IMR-90 (cell line): Measurements from ENCODE around the gene WLS. TPM values are rescaled to one million over a fixed set of nuclear protein-coding genes. Genes with fewer than 3 reads are reported as not detected.
A peak's percentile ranks its signal among the peaks of the same experiment; 100 is the strongest.

Experiments used
- ATAC-seq: fragments of 200-7000 bp; cut with Tn5 transposase; 2 replicates; pipeline ENCODE4 v1.9.1; 2020; ENCODE audit warnings: low read depth, mild to moderate bottlenecking, moderate library complexity
- BruUV-seq: library from RNA; stranded (reverse); fragments of 400-500 nt; replicated peaks from 2 replicates; lab custom pipeline; 2021; lab: Mats Ljungman, UMichigan
- CTCF ChIA-PET: fragments of 300-600 bp; formaldehyde crosslinking; extraction: SDS; loops from one replicate; lab custom pipeline; 2021; ENCODE audit warnings: antibody characterized with exemption; lab: Yijun Ruan, JAX
- POLR2A ChIA-PET: fragments of 300-600 bp; sonication (Branson Sonifier 250); formaldehyde crosslinking; loops from one replicate; lab custom pipeline; 2022; ENCODE audit warnings: antibody characterized with exemption; ENCODE audit not compliant: unreplicated experiment; lab: Charles Lee
- DNase-seq: peaks from one replicate; pipeline ENCODE4 v3.0.0; 2013
- H2AFZ ChIP-seq: replicated peaks from 2 replicates; pipeline ENCODE3; 2013; ENCODE audit warnings: low read length, mild to moderate bottlenecking; ENCODE audit not compliant: poor library complexity
- H2AK5ac ChIP-seq: 2 replicates; pipeline ENCODE4 v1.6.1; 2013; ENCODE audit warnings: low read depth, low read length, inconsistent platforms
- H2AK9ac ChIP-seq: replicated peaks from 2 replicates; pipeline ENCODE3; 2013; ENCODE audit warnings: mild to moderate bottlenecking, low read depth, low read length, moderate library complexity; ENCODE audit not compliant: poor library complexity
- H2BK120ac ChIP-seq: 2 replicates; pipeline ENCODE4 v1.6.1; 2013; ENCODE audit warnings: low read depth, low read length, inconsistent platforms
- H2BK15ac ChIP-seq: 3 replicates; pipeline ENCODE4 v1.6.1; 2013; ENCODE audit warnings: low read depth, low read length, inconsistent platforms
- H2BK20ac ChIP-seq: 2 replicates; pipeline ENCODE4 v1.6.1; 2013; ENCODE audit warnings: low read depth, mild to moderate bottlenecking, inconsistent platforms, low read length, moderate library complexity
- H2BK5ac ChIP-seq: 2 replicates; pipeline ENCODE4 v1.6.1; 2013; ENCODE audit warnings: mild to moderate bottlenecking, low read depth, low read length, inconsistent platforms; ENCODE audit not compliant: poor library complexity, severe bottlenecking
- H3K14ac ChIP-seq: replicated peaks from 2 replicates; pipeline ENCODE4 v1.6.1; 2013; ENCODE audit warnings: low read depth, low read length, inconsistent platforms
- H3K18ac ChIP-seq: 2 replicates; pipeline ENCODE4 v1.6.1; 2013; ENCODE audit warnings: low read depth, low read length, control low read depth
- H3K23ac ChIP-seq: 2 replicates; pipeline ENCODE4 v1.6.1; 2013; ENCODE audit warnings: low read depth, low read length, inconsistent platforms
- H3K27ac ChIP-seq: 2 replicates; pipeline ENCODE4 v1.5.1; 2013; ENCODE audit warnings: mild to moderate bottlenecking, control low read depth, low read length; ENCODE audit not compliant: insufficient read depth
- H3K27me3 ChIP-seq: 2 replicates; pipeline ENCODE4 v1.6.1; 2013; ENCODE audit warnings: low read length; ENCODE audit not compliant: control insufficient read depth, insufficient read depth
- H3K36me3 ChIP-seq: 2 replicates; pipeline ENCODE4 v1.6.1; 2013; ENCODE audit warnings: low read length, mixed read lengths; ENCODE audit not compliant: control insufficient read depth, insufficient read depth
- H3K4ac ChIP-seq: 2 replicates; pipeline ENCODE4 v1.6.1; 2013; ENCODE audit warnings: low read depth, low read length, inconsistent platforms
- H3K4me1 ChIP-seq: 2 replicates; pipeline ENCODE4 v1.6.1; 2013; ENCODE audit warnings: low read length, mixed read lengths; ENCODE audit not compliant: control insufficient read depth, insufficient read depth
- H3K4me2 ChIP-seq: 2 replicates; pipeline ENCODE4 v1.6.1; 2013; ENCODE audit warnings: low read depth, mild to moderate bottlenecking, control low read depth, low read length, moderate library complexity
- H3K4me3 ChIP-seq: 2 replicates; pipeline ENCODE4 v1.5.1; 2013; ENCODE audit warnings: low read depth, mild to moderate bottlenecking, control low read depth, low read length, moderate library complexity; ENCODE audit not compliant: insufficient read depth
- H3K56ac ChIP-seq: 2 replicates; pipeline ENCODE4 v1.6.1; 2013; ENCODE audit warnings: low read length, inconsistent platforms; ENCODE audit not compliant: insufficient read depth; ENCODE audit errors: extremely low read depth
- H3K79me1 ChIP-seq, 2 experiments: 2 replicates each; pipeline ENCODE4 v1.6.1; 2013; ENCODE audit warnings: low read length in 2 of 2, inconsistent platforms in 1 of 2, low read depth in 1 of 2
- H3K9ac ChIP-seq: 2 replicates; pipeline ENCODE4 v1.6.1; 2013; ENCODE audit warnings: low read depth, low read length, control low read depth
- H3K9me1 ChIP-seq: 2 replicates; pipeline ENCODE4 v1.6.1; 2013; ENCODE audit warnings: low read length, inconsistent platforms; ENCODE audit not compliant: insufficient read depth
- H3K9me3 ChIP-seq: 2 replicates; pipeline ENCODE4 v1.6.1; 2013; ENCODE audit warnings: low read length; ENCODE audit not compliant: control insufficient read depth, insufficient read depth
- H4K20me1 ChIP-seq: 2 replicates; pipeline ENCODE4 v1.6.1; 2013; ENCODE audit warnings: low read length, inconsistent platforms; ENCODE audit not compliant: insufficient read depth
- H4K5ac ChIP-seq: 2 replicates; pipeline ENCODE4 v1.6.1; 2013; ENCODE audit warnings: mild to moderate bottlenecking, low read depth, low read length, control low read depth
- H4K8ac ChIP-seq, 2 experiments: 2 replicates each; pipeline ENCODE4 v1.6.1; 2013; ENCODE audit warnings: low read depth in 2 of 2, low read length in 2 of 2, control low read depth in 1 of 2, inconsistent platforms in 1 of 2
- H4K91ac ChIP-seq: 2 replicates; pipeline ENCODE4 v1.6.1; 2013; ENCODE audit warnings: low read depth, low read length, inconsistent platforms; ENCODE audit not compliant: insufficient read depth
- BHLHE40 ChIP-seq: fragments of 150-350 bp; IDR thresholded peaks from 2 replicates; pipeline ENCODE4 v1.6.1; 2016; ENCODE audit warnings: mild to moderate bottlenecking, low read depth, low read length
- CEBPB ChIP-seq: IDR thresholded peaks from 2 replicates; pipeline ENCODE4 v1.6.1; 2012; ENCODE audit warnings: low read depth, low read length, improper control_type of control experiment
- CHD1 ChIP-seq: IDR thresholded peaks from 2 replicates; pipeline ENCODE4 v1.6.1; 2012; ENCODE audit warnings: low read depth, low read length, improper control_type of control experiment
- CTCF ChIP-seq: conservative IDR thresholded peaks from 2 replicates; pipeline ENCODE4 v1.5.1; 2012; ENCODE audit warnings: mild to moderate bottlenecking, low read depth, low read length, improper control_type of control experiment
- ELK1 ChIP-seq: fragments of 150-350 bp; IDR thresholded peaks from 2 replicates; pipeline ENCODE4 v1.6.1; 2016; ENCODE audit warnings: low read depth, mild to moderate bottlenecking, low read length, moderate library complexity, borderline replicate concordance
- FOS ChIP-seq: fragments of 150-350 bp; IDR thresholded peaks from 2 replicates; pipeline ENCODE4 v1.6.1; 2016; ENCODE audit warnings: low read depth, low read length
- MAFK ChIP-seq: IDR thresholded peaks from 2 replicates; pipeline ENCODE4 v1.6.1; 2012; ENCODE audit warnings: low read depth, low read length, improper control_type of control experiment
- MAZ ChIP-seq: IDR thresholded peaks from 2 replicates; pipeline ENCODE4 v1.6.1; 2012; ENCODE audit warnings: low read depth, mild to moderate bottlenecking, low read length, improper control_type of control experiment, moderate library complexity, borderline replicate concordance
- MXI1 ChIP-seq: IDR thresholded peaks from 2 replicates; pipeline ENCODE4 v1.6.1; 2012; ENCODE audit warnings: low read depth, mild to moderate bottlenecking, low read length, moderate library complexity, borderline replicate concordance
- NFE2L2 ChIP-seq: fragments of 150-350 bp; IDR thresholded peaks from 2 replicates; pipeline ENCODE4 v1.6.1; 2016; ENCODE audit warnings: low read depth, mild to moderate bottlenecking, low read length
- POLR2A ChIP-seq: IDR thresholded peaks from 2 replicates; pipeline ENCODE4 v1.6.1; 2012; ENCODE audit warnings: mild to moderate bottlenecking, low read depth, low read length
- RAD21 ChIP-seq: IDR thresholded peaks from 2 replicates; pipeline ENCODE4 v1.6.1; 2012; ENCODE audit warnings: low read length, improper control_type of control experiment
- RCOR1 ChIP-seq: IDR thresholded peaks from 2 replicates; pipeline ENCODE4 v1.6.1; 2012; ENCODE audit warnings: mild to moderate bottlenecking, low read length, improper control_type of control experiment; ENCODE audit not compliant: insufficient replicate concordance
- RFX5 ChIP-seq: IDR thresholded peaks from 2 replicates; pipeline ENCODE4 v1.8.0; 2012; ENCODE audit warnings: low read depth, mild to moderate bottlenecking, low read length, moderate library complexity
- SMC3 ChIP-seq: fragments of 150-350 bp; IDR thresholded peaks from 2 replicates; pipeline ENCODE4 v1.6.1; 2016; ENCODE audit warnings: low read depth, mild to moderate bottlenecking, antibody characterized with exemption, low read length, moderate library complexity
- USF2 ChIP-seq: fragments of 150-350 bp; IDR thresholded peaks from 2 replicates; pipeline ENCODE4 v1.6.1; 2017; ENCODE audit warnings: mild to moderate bottlenecking, antibody characterized with exemption, low read length, low read depth
- WGBS, 2 experiments: methylation state at CpG; one replicate each; pipeline versions ENCODE4 v1.1.5 to v1.1.7; 2013; ENCODE audit warnings: missing lambda C conversion rate in 2 of 2; ENCODE audit not compliant: insufficient read length in 1 of 2; ENCODE audit errors: extremely low coverage in 2 of 2; 5-methylcytosine and 5-hydroxymethylcytosine counted together
- dilution Hi-C: fragments of 300-500 bp; cut with HindIII; formaldehyde crosslinking; loops from one replicate; pipeline ENCODE4 v1.14.3; 2018; ENCODE audit warnings: low sequenced_read_pairs; ENCODE audit not compliant: unreplicated experiment
- in situ Hi-C: fragments of 300-500 bp; cut with MboI; formaldehyde crosslinking; loops from 3 replicates; pipeline ENCODE4 v1.14.3; 2019; ENCODE audit warnings: low sequenced_read_pairs, inconsistent platforms, mixed read lengths
- intact Hi-C: fragments of 100-400 bp; cut with micrococcal nuclease; formaldehyde crosslinking; loops from 2 replicates; pipeline ENCODE4 v1.10.0; 2022
- polyA plus RNA-seq, 3 experiments: library from polyadenylated mRNA; depleted of rRNA; stranded (reverse); fragments of >200 nt; gene quantifications; 2 replicates each; pipeline ENCODE4 v1.2.3, GENCODE V29; 2012; ENCODE audit warnings: low replicate concordance in 1 of 3
- total RNA-seq: library from RNA; depleted of rRNA; stranded (reverse); fragments of >200 nt; gene quantifications from 2 replicates; pipeline ENCODE4 v1.2.3, GENCODE V29; 2012

WLS gene
- total and polyA plus RNA-seq, 2 of the 4 experiments (the other 2 are of a cell fraction), result 152 to 157 TPM

- Histone ChIP-seq H2AK9ac (peak overlapping the region; percentile 57), H2AK5ac (peak overlapping the region; percentile 79), H3K4me2 (peak overlapping the region; percentile 77), H3K27ac (peak overlapping the region; percentile 88), H4K8ac (peak overlapping the region; percentile 5 to 63; a peak in 2 of 4 replicates), H3K4me1 (peaks cover 19% of the 10 kb centered on the region), H4K91ac (peak overlapping the region; percentile 92), H4K20me1 (peaks cover 3% of the 10 kb centered on the region; the same call in 1 of the 2 replicates), H2AFZ (peak overlapping the region; percentile 29), H2BK120ac (peak overlapping the region; percentile 69), H3K56ac (peak overlapping the region; percentile 46; the same call in 1 of the 2 replicates), H2BK5ac (peak overlapping the region; percentile 94), H3K27me3 (no peaks in the 10 kb centered on the region), H3K9me3 (no peaks in the 10 kb centered on the region), H3K36me3 (peaks cover 25% of the 10 kb centered on the region), H3K79me1 (peaks cover 0 to 19% of the 10 kb centered on the region in 2 experiments; a peak in 1 of 4 replicates), H3K18ac (peak overlapping the region; percentile 90), H2BK20ac (peak overlapping the region; percentile 90), H3K9ac (peak overlapping the region; percentile 11), H4K5ac (peak overlapping the region; percentile 85), H3K23ac (peak overlapping the region; percentile 94), H2BK15ac (peak overlapping the region; percentile 72; the same call in 2 of the 3 replicates), H3K4me3 (no peak overlapping the region), H3K14ac (peak overlapping the region; percentile 94), H3K4ac (peak overlapping the region; percentile 98), H3K9me1 (peaks cover 22% of the 10 kb centered on the region)
- no TSS peak for BruUV-seq
- ATAC-seq (no peak), DNase-seq (peak; percentile 27)
- POLR2A ChIA-PET, result no interaction called here
- WGBS, 2 experiments, result no CpG with 5 or more reads among the region's 5 CpGs
- in situ Hi-C loops, result no loop called here
- dilution Hi-C loops, result no loop called here
- no peak for TF ChIP-seq POLR2A
- no peak for TF ChIP-seq ELK1
- no peak for TF ChIP-seq RAD21
- TF ChIP-seq RCOR1, result no peak
- TF ChIP-seq MAFK, result no peak
- no peak for TF ChIP-seq NFE2L2
- no peak for TF ChIP-seq MAZ
- no peak for TF ChIP-seq RFX5
- TF ChIP-seq MXI1, result no peak
- no peak for TF ChIP-seq BHLHE40
- TF ChIP-seq CTCF, result no peak
- TF ChIP-seq USF2, result no peak
- TF ChIP-seq FOS, result no peak
- no peak for TF ChIP-seq SMC3
- no peak for TF ChIP-seq CEBPB
- TF ChIP-seq CHD1, result no peak
- CTCF ChIA-PET, result interaction anchor here (1.5 to 2.0 kb wide), 2 partner anchors 23 to 201 kb away, joined by 3 to 6 read pairs; no protein-coding TSS in a partner anchor
- intact Hi-C loops, result loop anchor here (1.0 kb wide), 1 partner anchor 89 kb away; no protein-coding TSS in a partner anchor
These were observed 90.3 kb downstream of the WLS start for GRCh38 chr1:68142036-68142435.
